Panc1 (cell line): ENCODE measurements around the gene MSTN. TPM values are rescaled to one million over a fixed set of nuclear protein-coding genes. Genes with fewer than 3 reads are reported as not detected.

Source experiments
- ATAC-seq: fragments of 200-7000 bp; cut with Tn5 transposase; 2 replicates; pipeline ENCODE4 v1.9.1; 2020; ENCODE audit warnings: mild to moderate bottlenecking, moderate library complexity
- Bru-seq: library from RNA; stranded (reverse); fragments of 400-500 nt; gene quantifications from one replicate; lab custom pipeline; 2021; lab: Mats Ljungman, UMichigan
- BruChase-seq, 2 experiments: library from RNA; stranded (reverse); fragments of 400-500 nt; gene quantifications; one replicate each; lab custom pipeline; 2021; lab: Mats Ljungman, UMichigan
- BruUV-seq: library from RNA; stranded (reverse); fragments of 400-500 nt; replicated peaks from 2 replicates; lab custom pipeline; 2021; lab: Mats Ljungman, UMichigan
- CTCF ChIA-PET: fragments of 300-600 bp; sonication (Branson Sonifier 250); formaldehyde crosslinking; loops from one replicate; lab custom pipeline; 2022; ENCODE audit warnings: antibody characterized with exemption; lab: Charles Lee
- POLR2A ChIA-PET: fragments of 300-600 bp; sonication (Branson Sonifier 250); formaldehyde crosslinking; loops from one replicate; lab custom pipeline; 2022; ENCODE audit warnings: antibody characterized with exemption; lab: Charles Lee
- DNase-seq: peaks from one replicate; pipeline ENCODE4 v3.0.0-alpha.2; 2010; ENCODE audit warnings: low read depth, low spot score
- H3K27ac ChIP-seq: 2 replicates; pipeline ENCODE4 v1.5.1; 2011; ENCODE audit warnings: mild to moderate bottlenecking, low read length, inconsistent platforms
- H3K27me3 ChIP-seq: fragments of 200-500 bp; sonication (Bioruptor generic); 2 replicates; pipeline ENCODE4 v1.6.0; 2014; ENCODE audit warnings: low read length, inconsistent platforms; ENCODE audit not compliant: control insufficient read depth, insufficient read depth
- H3K36me3 ChIP-seq: fragments of 200-500 bp; sonication (Bioruptor generic); 2 replicates; pipeline ENCODE4 v1.5.1; 2014; ENCODE audit warnings: inconsistent platforms, mild to moderate bottlenecking, low read length, moderate library complexity; ENCODE audit not compliant: control insufficient read depth, insufficient read depth
- H3K4me1 ChIP-seq: 2 replicates; pipeline ENCODE4 v1.5.1; 2011; ENCODE audit warnings: inconsistent platforms, mild to moderate bottlenecking, low read length, moderate library complexity; ENCODE audit not compliant: control insufficient read depth, insufficient read depth
- H3K4me3 ChIP-seq, 2 experiments: 2 replicates each; pipeline ENCODE4 v1.5.1; 2011 to 2012; ENCODE audit warnings: low read depth in 2 of 2, low read length in 2 of 2, mild to moderate bottlenecking in 2 of 2, inconsistent platforms in 1 of 2, moderate library complexity in 1 of 2
- H3K9me3 ChIP-seq: fragments of 200-500 bp; sonication (Bioruptor generic); 2 replicates; pipeline ENCODE4 v1.5.1; 2014; ENCODE audit warnings: low read depth, mild to moderate bottlenecking, inconsistent platforms, low read length, moderate library complexity; ENCODE audit not compliant: control insufficient read depth, insufficient read depth
- POLR2AphosphoS5 ChIP-seq: IDR thresholded peaks from 2 replicates; pipeline ENCODE4 v1.6.1; 2012; ENCODE audit warnings: mild to moderate bottlenecking, low read depth, low read length, moderate library complexity
- REST ChIP-seq, 2 experiments: IDR thresholded peaks; 2 replicates each; pipeline ENCODE4 v1.6.1; 2011 to 2012; ENCODE audit warnings: low read depth in 2 of 2, control low read depth in 1 of 2, low read length in 1 of 2, mild to moderate bottlenecking in 1 of 2, moderate library complexity in 1 of 2; ENCODE audit not compliant: insufficient read depth in 1 of 2
- SIN3A ChIP-seq: IDR thresholded peaks from 2 replicates; pipeline ENCODE4 v1.6.1; 2012; ENCODE audit warnings: low read depth, mild to moderate bottlenecking, low read length, moderate library complexity, borderline replicate concordance; ENCODE audit not compliant: insufficient read depth
- TCF7L2 ChIP-seq: IDR thresholded peaks from 2 replicates; pipeline ENCODE4 v1.6.1; 2011; ENCODE audit warnings: mild to moderate bottlenecking, low read depth, low read length, inconsistent platforms
- in situ Hi-C: cut with HindIII; loops from 2 replicates; pipeline ENCODE4 v1.10.0; 2016; ENCODE audit warnings: low sequenced_read_pairs, low pct_unique_long_range_greater_than_20kb
- intact Hi-C: fragments of 100-400 bp; cut with micrococcal nuclease; formaldehyde crosslinking; loops from one replicate; pipeline ENCODE4 v1.10.0; 2022; ENCODE audit not compliant: unreplicated experiment
- long read RNA-seq: library from polyadenylated mRNA; unstranded; transcript quantifications from one replicate; pipeline ENCODE4 v2.0.0, GENCODE V29; 2021; ENCODE audit not compliant: unreplicated experiment
- polyA plus RNA-seq: library from polyadenylated mRNA; unstranded; fragments of >200 nt; gene quantifications from one replicate; pipeline ENCODE4 v1.2.1, GENCODE V29; 2012; ENCODE audit warnings: missing spikeins; ENCODE audit not compliant: insufficient read length
- total RNA-seq: library from RNA; stranded (reverse); gene quantifications from one replicate; pipeline ENCODE4 v1.2.1, GENCODE V29; 2021; ENCODE audit not compliant: unreplicated experiment
- TF ChIP-seq, protein P1 (sequence below): fragments of 450-650 bp; IDR thresholded peaks from 2 replicates; pipeline ENCODE4 v1.5.1; 2017; ENCODE audit warnings: mild to moderate bottlenecking

MSTN gene
- total RNA-seq (not detected), Bru-seq, nascent RNA (percentile 14 among the genes with signal in this experiment), BruChase-seq, experiment 1, labeled RNA remaining after a 2-hour chase (percentile 17 among the genes with signal in this experiment), BruChase-seq, experiment 2, labeled RNA remaining after a 6-hour chase (percentile 23 among the genes with signal in this experiment)
- not detected for polyA plus RNA-seq
- long read RNA-seq: 0 reads

GRCh38 chr2:190062601-190063000 lies at the start of gene MSTN:
Gene MSTN, minus strand, starts transcription at chr2:190062729. Its CDS starts 133 bp downstream, at chr2:190062596.
- BruUV-seq: no TSS peak
- POLR2A ChIA-PET: no interaction called here
- Histone ChIP-seq H3K36me3 (no peaks in the 10 kb centered on the region), H3K4me1 (no peaks in the 10 kb centered on the region), H3K27me3 (no peaks in the 10 kb centered on the region), H3K4me3 (no peak within 1 kb of the TSS), H3K27ac (no peak within 1 kb of the TSS), H3K9me3 (no peaks in the 10 kb centered on the region)
- TF ChIP-seq REST (IDR thresholded peaks at IDR 0.05; ENCODE audit: insufficient read depth in 1 of 2, low read depth in 2 of 2, low read length in 1 of 2) (no peak), POLR2AphosphoS5 (no peak)
- ATAC-seq: no peak
- in situ Hi-C loops: no loop called here
- no peak for DNase-seq
- CTCF ChIA-PET: no interaction called here
- intact Hi-C loops: no loop called here

GRCh38 chr2:190111166-190111565 lies 48.6 kb upstream of the MSTN start:
- Histone ChIP-seq H3K27me3 (0 out of 2 replicates have a peak, but pooled peaks cover 7% of the 10 kb centered on the region), H3K4me1 (no peaks in the 10 kb centered on the region), H3K4me3 (no peak overlapping the region), H3K36me3 (no peaks in the 10 kb centered on the region), H3K27ac (no peak overlapping the region), H3K9me3 (no peaks in the 10 kb centered on the region)
- no peak for ATAC-seq
- ChIA-PET POLR2A (no interaction called here), CTCF (no interaction called here)
- intact Hi-C loops: no loop called here
- in situ Hi-C loops: no loop called here
- DNase-seq: no peak
- no TSS peak for BruUV-seq
- no peak for TF ChIP-seq SIN3A
- no peak for TF ChIP-seq POLR2AphosphoS5
- TF ChIP-seq, protein P1, sequence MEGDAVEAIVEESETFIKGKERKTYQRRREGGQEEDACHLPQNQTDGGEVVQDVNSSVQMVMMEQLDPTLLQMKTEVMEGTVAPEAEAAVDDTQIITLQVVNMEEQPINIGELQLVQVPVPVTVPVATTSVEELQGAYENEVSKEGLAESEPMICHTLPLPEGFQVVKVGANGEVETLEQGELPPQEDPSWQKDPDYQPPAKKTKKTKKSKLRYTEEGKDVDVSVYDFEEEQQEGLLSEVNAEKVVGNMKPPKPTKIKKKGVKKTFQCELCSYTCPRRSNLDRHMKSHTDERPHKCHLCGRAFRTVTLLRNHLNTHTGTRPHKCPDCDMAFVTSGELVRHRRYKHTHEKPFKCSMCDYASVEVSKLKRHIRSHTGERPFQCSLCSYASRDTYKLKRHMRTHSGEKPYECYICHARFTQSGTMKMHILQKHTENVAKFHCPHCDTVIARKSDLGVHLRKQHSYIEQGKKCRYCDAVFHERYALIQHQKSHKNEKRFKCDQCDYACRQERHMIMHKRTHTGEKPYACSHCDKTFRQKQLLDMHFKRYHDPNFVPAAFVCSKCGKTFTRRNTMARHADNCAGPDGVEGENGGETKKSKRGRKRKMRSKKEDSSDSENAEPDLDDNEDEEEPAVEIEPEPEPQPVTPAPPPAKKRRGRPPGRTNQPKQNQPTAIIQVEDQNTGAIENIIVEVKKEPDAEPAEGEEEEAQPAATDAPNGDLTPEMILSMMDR: no peak
- no peak for TF ChIP-seq TCF7L2
- TF ChIP-seq REST (IDR thresholded peaks at IDR 0.05; ENCODE audit: insufficient read depth in 1 of 2, low read depth in 2 of 2, low read length in 1 of 2): no peak
